Measurements from ENCODE around the gene WTIP. TPM values are rescaled to one million over a fixed set of nuclear protein-coding genes. Genes with fewer than 3 reads are reported as not detected.

The WTIP gene
- total RNA-seq, 1 experiment from 2014 or later: 32.5 TPM

- Histone ChIP-seq H3K18ac (ENCODE audit: insufficient read length, low read depth, low read length) (no peak overlapping the region), H2BK120ac (ENCODE audit: low read depth, low read length, poor library complexity, severe bottlenecking) (no peak overlapping the region), H3K23me2 (ENCODE audit: insufficient read length, low read depth, low read length, poor library complexity, severe bottlenecking) (peaks cover 19% of the 10 kb centered on the region), H3K56ac (ENCODE audit: insufficient read length, low read depth, low read length) (no peak overlapping the region), H4K20me1 (ENCODE audit: control insufficient read depth, insufficient read depth, insufficient read length) (no peaks in the 10 kb centered on the region), H2BK5ac (ENCODE audit: insufficient read length, low read length) (no peak overlapping the region), H3K4me1 (ENCODE audit: insufficient read depth, low read length) (no peaks in the 10 kb centered on the region; the same call in 1 of the 2 replicates), H3K27me3 (ENCODE audit: insufficient read depth, low read length) (no peaks in the 10 kb centered on the region; the same call in 1 of the 2 replicates), H4K8ac (replicated peaks; ENCODE audit: insufficient read length, low read depth, low read length) (no peak overlapping the region), H3K9me3 (ENCODE audit: control insufficient read depth, low read depth, low read length) (no peaks in the 10 kb centered on the region), H3K4me2 (ENCODE audit: insufficient read depth, insufficient read length, low read length) (no peak overlapping the region), H3T11ph (ENCODE audit: low read length) (no peak overlapping the region), H3K27ac (ENCODE audit: insufficient read length, low read depth, low read length) (no peak overlapping the region), H3K79me2 (ENCODE audit: insufficient read depth, low read length) (peaks cover 2% of the 10 kb centered on the region; the same call in 1 of the 2 replicates), H2AK5ac (ENCODE audit: insufficient read length, low read length) (no peak overlapping the region), H2AFZ (ENCODE audit: low read length) (no peak overlapping the region), H4K91ac (ENCODE audit: insufficient read length, low read depth, low read length) (no peak overlapping the region), H3K23ac (ENCODE audit: insufficient read length, low read depth, low read length) (no peak overlapping the region), H4K5ac (ENCODE audit: insufficient read length, low read depth, low read length) (no peak overlapping the region), H2BK12ac (ENCODE audit: insufficient read length, low read depth, low read length) (no peak overlapping the region), H2BK20ac (ENCODE audit: low read depth, low read length, poor library complexity, severe bottlenecking) (no peak overlapping the region), H3K4ac (ENCODE audit: low read depth, low read length) (no peak overlapping the region), H2BK15ac (ENCODE audit: low read depth, low read length) (no peak overlapping the region), H3K79me1 (ENCODE audit: insufficient read depth, low read depth, low read length, poor library complexity, severe bottlenecking) (no peaks in the 10 kb centered on the region), H3K9ac (ENCODE audit: extremely low read depth, insufficient read length, low read length) (no peak overlapping the region), H3K14ac (ENCODE audit: insufficient read depth, low read length) (no peak overlapping the region)
- Mint-ChIP-seq H3K4me3 (peak overlapping the region in 1 of 2 experiments; percentile 46; a peak in 2 of 5 replicates), H3K4me1 (peaks cover 19 to 34% of the 10 kb centered on the region in 2 experiments), H3K36me3 (ENCODE audit: insufficient read depth in 1 of 3, low read depth in 3 of 3) (peaks cover 8 to 21% (median 20%) of the 10 kb centered on the region in 3 experiments; a peak in 6 of 7 replicates), H3K27ac (no peak overlapping the region), H3K27me3 (ENCODE audit: low read depth) (peaks cover 22% of the 10 kb centered on the region), H3K9me3 (peaks cover 0 to 2% of the 10 kb centered on the region in 2 experiments; a peak in 1 of 5 replicates)
- WGBS (ENCODE audit: extremely low coverage, insufficient read length, low lambda C conversion rate): no CpG with 5 or more reads among the region's 9 CpGs
- TF ChIP-seq CTCF (conservative IDR thresholded peaks at IDR 0.05): no peak
- no peak for DNase-seq
These were observed 2.8 kb downstream of the WTIP start for GRCh38 chr19:34484328-34484727.

Data from H9 (cell line).